Endothelial cell of umbilical vein (primary cell): Measurements from ENCODE around the gene KRTAP4-4.

Source experiments
- CTCF ChIP-seq, 2 donors: IDR thresholded peaks; 1 replicate in 1 of 2; 2 replicates in 1 of 2; pipeline ENCODE4 v1.5.1; 2011; ENCODE audit warnings: low read length in 2 of 2, mild to moderate bottlenecking in 2 of 2, moderate library complexity in 2 of 2, control low read depth in 1 of 2, inconsistent platforms in 1 of 2, low read depth in 1 of 2; ENCODE audit not compliant: insufficient read depth in 1 of 2; ENCODE audit errors: extremely low read depth in 1 of 2
- EZH2 ChIP-seq: IDR thresholded peaks from 2 replicates; pipeline ENCODE4 v1.6.1; 2012; ENCODE audit warnings: borderline replicate concordance, low read depth, mild to moderate bottlenecking, moderate library complexity, low read length, inconsistent platforms; ENCODE audit not compliant: severe bottlenecking
- GATA2 ChIP-seq: IDR thresholded peaks from 2 replicates; pipeline ENCODE4 v1.7.0; 2011; ENCODE audit warnings: low read depth, mild to moderate bottlenecking, moderate library complexity, mixed read lengths, low read length; ENCODE audit not compliant: insufficient read length, insufficient read depth
- JUN ChIP-seq: IDR thresholded peaks from 2 replicates; pipeline ENCODE4 v1.6.1; 2011; ENCODE audit warnings: borderline replicate concordance, low read depth; ENCODE audit not compliant: insufficient read length, insufficient read depth
- POLR2A ChIP-seq: IDR thresholded peaks from 2 replicates; pipeline ENCODE4 v1.6.1; 2012; ENCODE audit warnings: low read depth, mild to moderate bottlenecking, control low read depth, low read length

GRCh38 chr17:41127371-41127770, 33.2 kb downstream of the KRTAP4-4 start:
- TF ChIP-seq CTCF (IDR thresholded peaks at IDR 0.05; ENCODE audit: extremely low read depth in 1 of 2, insufficient read depth in 1 of 2, low read depth in 1 of 2, low read length in 2 of 2) (no peak), POLR2A (no peak), EZH2 (no peak), JUN (no peak), GATA2 (no peak)
